Measurements from ENCODE around the gene RIIAD1.
"Not testable (repeated sequence)": the region's sequence is repeated elsewhere in the genome, so short reads cannot be mapped to it uniquely, and the experiment has no call there.

The RIIAD1 gene

GRCh38 chr1:151711044-151711800 lies 10.1 kb upstream of the RIIAD1 start:
- no peak for DNase-seq

- no peak for DNase-seq
Measured at GRCh38 chr1:151711951-151712350, 9.4 kb upstream of the RIIAD1 start.

GRCh38 chr1:151713044-151713443 lies 8.3 kb upstream of the RIIAD1 start:
- no peak for DNase-seq

GRCh38 chr1:151713874-151714273 lies 7.4 kb upstream of the RIIAD1 start:
- DNase-seq: no peak

GRCh38 chr1:151714820-151715725 lies 6.2 kb upstream of the RIIAD1 start:
- DNase-seq: no peak

- DNase-seq: no peak
Measured at GRCh38 chr1:151715726-151716404, 5.5 kb upstream of the RIIAD1 start.

GRCh38 chr1:151716405-151716762 lies 4.9 kb upstream of the RIIAD1 start:
- DNase-seq: no peak

GRCh38 chr1:151716771-151717631 lies 4.3 kb upstream of the RIIAD1 start, which contains the start of gene CELF3:
CELF3 (minus strand) TSS chr1:151716803; CDS start chr1:151716020, 783 bp downstream.
- no peak for DNase-seq

- no peak for DNase-seq
Measured at GRCh38 chr1:151718011-151718431, 3.3 kb upstream of the RIIAD1 start.

- DNase-seq: no peak
Measured at GRCh38 chr1:151718666-151719065, 2.7 kb upstream of the RIIAD1 start.

GRCh38 chr1:151720125-151720524 lies 1.2 kb upstream of the RIIAD1 start:
- no peak for DNase-seq

GRCh38 chr1:151720554-151720953 lies 768 bp upstream of the RIIAD1 start:
- DNase-seq: no peak

- no peak for DNase-seq
Measured at GRCh38 chr1:151721788-151722510, 627 bp downstream of the RIIAD1 start.

- DNase-seq: no peak
Measured at GRCh38 chr1:151723726-151724370, 2.5 kb downstream of the RIIAD1 start.

GRCh38 chr1:151728151-151729054 lies 7.1 kb downstream of the RIIAD1 start:
- no peak for DNase-seq

- no peak for DNase-seq
Measured at GRCh38 chr1:151729157-151729965, 8.0 kb downstream of the RIIAD1 start.

GRCh38 chr1:151729966-151730291 lies 8.6 kb downstream of the RIIAD1 start:
- no peak for DNase-seq

- DNase-seq: no peak
Measured at GRCh38 chr1:151733126-151733525, 11.8 kb downstream of the RIIAD1 start.

- not testable (repeated sequence) for DNase-seq
Measured at GRCh38 chr1:151733995-151734394, 12.7 kb downstream of the RIIAD1 start.
